GM21423 (cell line): ENCODE data around the gene ACOXL.
"Not testable (repeated sequence)": the region's sequence is repeated elsewhere in the genome, so short reads cannot be mapped to it uniquely, and the experiment has no call there.

ENCODE experiments used
- ATAC-seq: cut with Tn5 transposase; IDR thresholded peaks from one replicate; pipeline ENCODE4 v1.9.1; 2021; ENCODE audit warnings: mild to moderate bottlenecking, moderate library complexity; ENCODE audit not compliant: unreplicated experiment

The ACOXL gene

GRCh38 chr2:110959198-110959597 lies 226.8 kb downstream of the ACOXL start:
- no peak for ATAC-seq

GRCh38 chr2:110960281-110960680 lies 227.9 kb downstream of the ACOXL start:
- ATAC-seq, result no peak

GRCh38 chr2:110960954-110961353 lies 228.6 kb downstream of the ACOXL start:
- no peak for ATAC-seq

DNA sequence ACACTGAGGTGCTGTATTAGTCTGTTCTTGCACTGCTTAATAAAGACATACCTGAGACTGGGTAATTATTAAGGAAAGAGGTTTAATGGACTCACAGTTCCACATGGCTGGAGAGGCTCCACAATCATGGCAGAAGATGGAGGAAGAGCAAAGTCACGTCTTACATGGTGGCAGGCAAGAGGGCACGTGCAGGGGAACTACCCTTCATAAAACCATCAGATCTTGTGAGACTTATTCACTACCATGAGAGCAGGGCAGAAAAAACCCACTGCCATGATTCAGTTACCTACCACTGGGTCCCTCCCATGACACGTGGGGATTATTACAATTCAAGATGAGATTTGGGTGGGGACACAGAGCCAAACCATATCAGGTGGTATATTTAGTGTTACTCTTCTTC lies 229.3 kb downstream of the ACOXL start:
- ATAC-seq, result not testable (repeated sequence)

DNA sequence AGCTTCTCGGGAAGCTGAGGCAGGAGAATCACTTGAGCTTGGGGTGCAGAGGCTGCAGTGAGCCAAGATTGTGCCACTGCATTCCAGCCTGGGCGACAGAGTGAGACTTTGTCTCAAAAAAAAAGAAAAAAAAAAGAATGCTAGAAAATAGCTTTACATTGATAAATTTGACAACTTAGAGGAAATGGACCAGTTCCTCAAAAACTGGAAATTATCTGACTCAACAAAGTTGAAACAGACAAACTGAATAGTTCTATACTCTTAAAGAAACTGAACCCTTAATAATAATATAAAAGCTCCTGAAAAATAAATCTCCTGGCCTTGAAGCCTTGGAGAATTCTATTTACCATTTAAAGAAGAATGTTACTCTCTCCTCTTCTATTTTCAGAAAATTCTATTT lies 237.3 kb downstream of the ACOXL start:
- ATAC-seq, result no peak

- ATAC-seq, result no peak
These were observed 237.8 kb downstream of the ACOXL start for GRCh38 chr2:110970201-110970600.

DNA sequence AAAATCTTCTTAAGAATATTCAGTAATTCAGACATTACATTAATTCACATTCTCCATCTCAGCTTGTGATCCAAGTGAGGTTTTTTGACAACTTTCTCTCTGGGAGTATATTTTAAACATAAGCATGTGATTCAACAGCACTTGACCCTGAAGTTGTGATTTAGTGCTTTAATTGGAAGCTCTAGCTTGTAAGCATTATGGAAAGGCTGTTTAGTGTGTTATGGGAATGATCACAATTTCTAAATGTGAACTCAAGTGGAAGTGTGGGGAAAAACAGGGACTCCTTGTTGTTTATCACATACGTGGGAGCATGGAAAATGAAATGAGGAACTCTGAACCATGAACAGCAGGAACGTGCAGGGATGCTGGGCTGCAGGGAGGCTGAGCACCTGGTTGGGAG lies 239.4 kb downstream of the ACOXL start:
- ATAC-seq, result no peak

GRCh38 chr2:110973262-110973661 lies 240.9 kb downstream of the ACOXL start:
- no peak for ATAC-seq

DNA sequence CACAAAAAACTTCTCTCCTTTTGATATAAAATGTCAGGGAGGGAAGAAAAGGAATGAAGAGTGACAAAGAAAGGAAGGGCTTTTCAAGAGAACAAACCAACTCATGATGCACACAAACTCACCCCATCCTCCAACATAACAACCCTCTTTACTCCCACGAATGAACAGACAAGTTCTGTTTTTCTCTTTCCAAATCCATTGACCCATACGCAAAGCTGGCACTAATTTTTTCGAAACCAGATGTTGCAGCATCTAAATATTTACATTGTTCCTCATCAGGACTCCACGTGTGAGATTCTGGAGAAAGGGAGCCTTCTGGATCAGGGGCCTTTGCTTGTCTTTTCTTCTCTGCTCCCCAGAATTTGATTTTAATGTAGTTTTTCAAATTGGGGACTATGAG lies 245.0 kb downstream of the ACOXL start:
- ATAC-seq, result no peak

- ATAC-seq, result no peak
These were observed 245.8 kb downstream of the ACOXL start for GRCh38 chr2:110978148-110978547.

GRCh38 chr2:110978756-110979470 lies 246.5 kb downstream of the ACOXL start:
- ATAC-seq, result no peak

DNA sequence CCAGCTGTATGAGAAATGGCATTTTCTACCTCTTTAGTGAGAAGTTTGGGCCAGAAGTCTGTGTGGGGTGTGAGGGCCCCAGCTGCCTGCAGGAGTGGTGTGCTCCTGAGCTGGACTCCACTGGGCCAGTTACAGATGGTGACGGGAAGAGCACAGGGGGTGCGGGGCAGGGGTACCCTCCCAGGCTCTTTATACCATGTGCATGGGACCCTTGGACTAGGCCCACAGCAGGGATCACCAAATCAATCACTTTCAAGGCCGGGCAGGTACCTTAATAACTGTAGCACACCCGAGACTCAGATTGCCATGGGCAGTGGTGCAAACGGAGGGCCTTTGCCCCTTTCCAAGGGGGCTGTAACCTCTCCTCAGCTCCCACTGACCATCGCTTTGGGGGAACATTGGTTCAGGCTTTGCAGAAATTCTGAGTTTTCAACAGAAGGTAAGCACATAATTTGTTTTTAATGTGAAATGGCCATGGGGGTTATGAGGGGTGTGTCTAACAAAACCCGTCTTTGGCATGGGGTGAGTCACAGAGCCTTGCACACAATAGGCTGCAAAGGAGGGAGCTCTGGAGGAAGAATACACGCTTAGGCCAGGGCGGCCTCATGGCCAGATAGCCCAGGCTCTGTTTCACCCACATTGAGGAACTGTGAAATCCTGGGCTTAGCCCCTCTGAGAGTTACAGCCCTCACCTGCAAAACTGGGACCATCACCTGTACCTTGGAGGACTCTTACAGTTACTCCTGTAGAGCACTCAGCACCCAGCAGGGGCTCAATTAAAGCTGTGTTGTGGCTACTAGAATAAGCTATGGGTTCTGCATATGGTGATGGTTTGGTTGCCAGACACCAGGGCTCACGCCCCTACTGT lies 247.3 kb downstream of the ACOXL start:
- no peak for ATAC-seq

DNA sequence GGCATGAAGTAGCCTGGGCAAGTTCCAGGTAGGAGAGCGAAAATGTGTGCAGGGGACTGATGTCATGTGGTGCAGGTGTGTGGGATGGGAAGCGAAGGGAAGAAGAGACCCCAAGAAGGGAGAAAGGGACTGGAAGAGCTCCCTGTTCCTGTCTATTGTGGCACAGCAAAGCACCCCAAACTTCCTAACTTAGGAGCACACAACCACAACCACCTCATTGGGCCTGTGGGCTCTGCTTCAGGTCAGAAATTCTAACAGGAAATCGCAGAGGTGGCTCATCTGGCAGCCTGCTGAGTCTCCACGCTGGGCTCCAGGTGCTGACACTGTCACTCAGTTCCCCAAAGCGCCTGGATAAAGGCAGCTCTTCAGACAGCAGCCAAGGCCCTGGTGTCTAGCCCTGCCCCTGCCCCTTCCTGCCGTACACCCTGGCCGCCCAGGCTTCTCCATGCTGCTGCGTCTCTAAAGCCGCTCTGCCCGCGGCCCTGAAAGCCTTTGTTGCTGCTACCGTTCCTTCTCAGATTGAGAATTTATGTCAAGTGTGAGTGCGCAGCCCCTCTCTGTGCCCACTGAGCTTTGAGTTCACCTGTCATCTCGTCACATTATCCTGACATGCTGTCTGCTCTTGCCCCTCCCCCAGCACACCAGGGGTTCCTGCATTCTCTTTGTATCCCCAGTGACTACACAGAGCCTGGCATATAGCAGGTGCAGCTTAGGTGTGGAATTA lies 248.1 kb downstream of the ACOXL start:
- no peak for ATAC-seq

GRCh38 chr2:110983133-110983532 lies 250.8 kb downstream of the ACOXL start:
- ATAC-seq, result no peak

DNA sequence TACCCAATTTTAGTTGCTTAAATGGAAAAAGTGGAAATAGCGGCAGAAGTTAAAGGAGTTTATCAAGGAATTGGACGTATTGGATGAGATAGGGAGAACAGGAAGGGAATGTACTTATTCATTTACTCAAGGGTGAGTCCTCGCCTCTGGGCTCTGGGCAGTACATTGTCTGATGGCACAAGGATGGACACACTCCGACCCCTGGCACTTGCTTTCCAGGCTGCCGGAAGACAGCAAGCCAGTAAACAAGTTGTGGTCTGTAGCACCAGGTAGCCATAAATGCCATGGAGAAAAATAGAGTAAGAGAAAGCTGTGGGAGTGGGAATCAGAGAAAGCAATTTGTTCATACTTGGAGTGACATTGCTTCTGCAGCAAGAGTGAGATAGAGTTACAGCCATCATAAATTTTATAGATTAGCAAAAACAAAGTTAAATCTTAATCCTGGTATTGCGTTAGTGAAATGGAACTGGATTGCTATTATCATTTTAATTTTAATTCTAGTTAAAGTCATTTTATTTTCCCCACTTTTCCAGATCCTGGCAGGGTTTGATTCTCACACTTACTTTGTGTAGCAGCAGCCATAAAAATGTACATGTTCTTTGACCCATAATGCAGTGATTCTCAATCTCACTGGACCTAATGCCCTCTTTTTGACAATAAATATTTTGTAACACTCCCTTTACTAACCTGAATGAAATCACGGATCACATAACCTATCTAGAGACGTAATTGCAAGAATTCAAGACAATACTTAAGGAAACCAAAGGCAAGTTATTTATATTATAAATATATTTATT lies 252.5 kb downstream of the ACOXL start:
- no peak for ATAC-seq

- no peak for ATAC-seq
These were observed 258.1 kb downstream of the ACOXL start for GRCh38 chr2:110990440-110990839.

GRCh38 chr2:110991911-110992310 lies 259.5 kb downstream of the ACOXL start:
- ATAC-seq, result no peak

DNA sequence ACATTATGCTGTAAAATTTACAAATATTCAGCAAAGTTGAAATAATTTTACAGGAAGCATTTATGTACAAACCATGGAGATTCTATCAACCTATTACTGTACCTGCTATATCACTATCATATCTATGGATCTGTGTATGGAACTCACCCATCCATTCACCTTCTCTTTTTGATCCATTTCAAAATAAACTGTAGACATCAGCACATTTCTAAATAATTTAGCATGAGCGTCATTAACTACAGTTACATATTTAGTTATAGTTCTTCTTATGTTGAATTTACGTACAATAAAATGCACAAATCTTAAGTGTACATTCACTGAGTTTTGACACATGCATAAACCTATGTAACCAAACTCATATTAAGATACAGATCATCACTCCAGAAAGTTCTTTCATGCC lies 260.5 kb downstream of the ACOXL start:
- no peak for ATAC-seq

- ATAC-seq, result no peak
These were observed 261.3 kb downstream of the ACOXL start for GRCh38 chr2:110993557-110994231.

GRCh38 chr2:110994250-110994961 lies 262.0 kb downstream of the ACOXL start:
- no peak for ATAC-seq
